Right cardiac atrium (tissue), 5 donors: ENCODE results near the gene ADCY3. TPM values are rescaled to one million over a fixed set of nuclear protein-coding genes. Genes with fewer than 3 reads are reported as not detected.

Experiments used
- ATAC-seq, 2 donors: fragments of 200-7000 bp; cut with Tn5 transposase; one replicate each; pipeline versions ENCODE4 v1.8.0 to v1.9.1; 2020; ENCODE audit warnings: moderate library complexity in 2 of 2, mild to moderate bottlenecking in 1 of 2
- DNase-seq, 3 donors: peaks; one replicate each; pipeline ENCODE4 v3.0.0-alpha.2; 2020
- H3K27ac ChIP-seq: one replicate; pipeline ENCODE4 v1.5.1; 2013; ENCODE audit warnings: mild to moderate bottlenecking, low read length, control low read depth, moderate library complexity
- H3K27me3 ChIP-seq: one replicate; pipeline ENCODE4 v1.6.1; 2013; ENCODE audit not compliant: control insufficient read depth, insufficient read depth
- H3K4me1 ChIP-seq: one replicate; pipeline ENCODE4 v1.6.1; 2013; ENCODE audit warnings: low read length; ENCODE audit not compliant: control insufficient read depth, insufficient read depth
- H3K4me3 ChIP-seq: one replicate; pipeline ENCODE4 v1.5.1; 2013; ENCODE audit warnings: low read length, control low read depth
- H3K9me3 ChIP-seq: one replicate; pipeline ENCODE4 v1.6.1; 2013; ENCODE audit warnings: low read length; ENCODE audit not compliant: control insufficient read depth
- WGBS: extraction: QIAGEN DNeasy Blood & Tissue Kit; methylation state at CpG from one replicate; pipeline ENCODE4 v1.1.7; 2013; 5-methylcytosine and 5-hydroxymethylcytosine counted together
- intact Hi-C, 4 donors: fragments of 100-400 bp; cut with DNase I; formaldehyde crosslinking; loops; one replicate each; pipeline versions ENCODE4 v1.11.0 to v1.14.0; 2022 to 2023
- polyA plus RNA-seq: library from polyadenylated mRNA; stranded (reverse); fragments of 200-250 nt; gene quantifications from one replicate; pipeline ENCODE4 v1.2.3, GENCODE V29; 2013
- total RNA-seq, 4 donors: library from RNA; stranded (reverse); fragmentation: NEBNext Ultra II Directional; extraction: Animal tissue kit (Norgen Biotek cat#: 25700); gene quantifications; one replicate each; pipeline ENCODE4 v1.2.1, GENCODE V29; 2021
- donor health status: healthy with polysubstance abuse.
- donor health status: DM: no; HTN: yes; CAD: no.
- donor health status: DM: no; HTN: no; CAD: no.
- donor health status: DM: no; HTN: yes; CAD: no; lungs with severe emphysema.
- donor health status: DM: yes; HTN: yes; CAD: no.

The ADCY3 gene
- total and polyA plus RNA-seq, 5 donors = 11.7 to 30.4 (median 17.2) TPM

GRCh38 chr2:24844023-24844685 is 75.9 kb downstream of the ADCY3 start:
- no peaks in the 10 kb centered on the region for H3K27me3 ChIP-seq
- DNase-seq = peak in 1 of 3 donors; percentile 21

GRCh38 chr2:24843330-24843860 is 76.6 kb downstream of the ADCY3 start:
- WGBS = 93% methylated on average over 12 of the region's 12 CpGs
- H3K27me3 ChIP-seq = no peaks in the 10 kb centered on the region
- DNase-seq (peak in 1 of 3 donors; percentile 28), ATAC-seq (no peak)
- no peaks in the 10 kb centered on the region for H3K4me1 ChIP-seq
- no peaks in the 10 kb centered on the region for H3K9me3 ChIP-seq
- intact Hi-C loops = no loop called here
- H3K27ac ChIP-seq = no peak overlapping the region
- no peak overlapping the region for H3K4me3 ChIP-seq

More at GRCh38 chr2:24844023-24844685, 75.9 kb downstream of the ADCY3 start:
- H3K9me3 ChIP-seq = no peaks in the 10 kb centered on the region
- no peak overlapping the region for H3K4me3 ChIP-seq
- no peaks in the 10 kb centered on the region for H3K4me1 ChIP-seq
- intact Hi-C loops = no loop called here
- peak in 1 of 2 donors; percentile 18 for ATAC-seq
- 98% methylated on average over 9 of the region's 9 CpGs for WGBS
- no peak overlapping the region for H3K27ac ChIP-seq

GRCh38 chr2:24842081-24843050 is 77.7 kb downstream of the ADCY3 start:
- Histone ChIP-seq H3K27me3 (no peaks in the 10 kb centered on the region), H3K9me3 (no peaks in the 10 kb centered on the region), H3K4me1 (no peaks in the 10 kb centered on the region), H3K27ac (no peak overlapping the region), H3K4me3 (no peak overlapping the region)
- DNase-seq = peak in 1 of 3 donors; percentile 30
- ATAC-seq = no peak
- WGBS = 93% methylated on average over 39 of the region's 39 CpGs
- intact Hi-C loops = no loop called here

GRCh38 chr2:24840962-24841945 is 78.8 kb downstream of the ADCY3 start:
- Histone ChIP-seq H3K27ac (no peak overlapping the region), H3K4me3 (no peak overlapping the region), H3K4me1 (no peaks in the 10 kb centered on the region), H3K27me3 (no peaks in the 10 kb centered on the region), H3K9me3 (no peaks in the 10 kb centered on the region)
- intact Hi-C loops = no loop called here
- DNase-seq (no peak), ATAC-seq (no peak)
- WGBS = 89% methylated on average over 26 of the region's 26 CpGs

- intact Hi-C loops = no loop called here
- H3K9me3 ChIP-seq = no peaks in the 10 kb centered on the region
- H3K27ac ChIP-seq = no peak overlapping the region
- WGBS = 72% methylated on average over 17 of the region's 17 CpGs
- no peaks in the 10 kb centered on the region for H3K27me3 ChIP-seq
- DNase-seq (no peak), ATAC-seq (no peak)
- no peak overlapping the region for H3K4me3 ChIP-seq
- H3K4me1 ChIP-seq = no peaks in the 10 kb centered on the region
These were observed 79.7 kb downstream of the ADCY3 start for GRCh38 chr2:24840164-24840869.

GRCh38 chr2:24839729-24840128 is 80.3 kb downstream of the ADCY3 start:
- WGBS = 92% methylated on average over 15 of the region's 15 CpGs
- ATAC-seq (no peak), DNase-seq (peak in 1 of 3 donors; percentile 43)
- Histone ChIP-seq H3K27me3 (no peaks in the 10 kb centered on the region), H3K9me3 (no peaks in the 10 kb centered on the region), H3K4me1 (no peaks in the 10 kb centered on the region), H3K4me3 (no peak overlapping the region), H3K27ac (no peak overlapping the region)
- intact Hi-C loops = no loop called here

- H3K27me3 ChIP-seq = no peaks in the 10 kb centered on the region
- no peak for DNase-seq
- ATAC-seq = no peak
- no peaks in the 10 kb centered on the region for H3K9me3 ChIP-seq
- intact Hi-C loops = no loop called here
- H3K4me3 ChIP-seq = no peak overlapping the region
- H3K27ac ChIP-seq = no peak overlapping the region
- 95% methylated on average over 18 of the region's 18 CpGs for WGBS
- H3K4me1 ChIP-seq = no peaks in the 10 kb centered on the region
These were observed 81.5 kb downstream of the ADCY3 start for GRCh38 chr2:24838541-24838940.

GRCh38 chr2:24837996-24838513 is 82.0 kb downstream of the ADCY3 start:
- Histone ChIP-seq H3K9me3 (no peaks in the 10 kb centered on the region), H3K27ac (no peak overlapping the region), H3K4me3 (no peak overlapping the region), H3K27me3 (no peaks in the 10 kb centered on the region), H3K4me1 (no peaks in the 10 kb centered on the region)
- DNase-seq (no peak), ATAC-seq (no peak)
- intact Hi-C loops = no loop called here
- 92% methylated on average over 5 of the region's 5 CpGs for WGBS

- H3K4me1 ChIP-seq = no peaks in the 10 kb centered on the region
- intact Hi-C loops = no loop called here
- ATAC-seq = no peak
- no peaks in the 10 kb centered on the region for H3K9me3 ChIP-seq
- no peak overlapping the region for H3K4me3 ChIP-seq
- H3K27ac ChIP-seq = no peak overlapping the region
- DNase-seq = no peak
- 93% methylated on average over 9 of the region's 9 CpGs for WGBS
- no peaks in the 10 kb centered on the region for H3K27me3 ChIP-seq
These were observed 83.3 kb downstream of the ADCY3 start for GRCh38 chr2:24836706-24837105.

- no peaks in the 10 kb centered on the region for H3K4me1 ChIP-seq
- H3K4me3 ChIP-seq = no peak overlapping the region
- no peaks in the 10 kb centered on the region for H3K9me3 ChIP-seq
- WGBS = 96% methylated on average over 8 of the region's 8 CpGs
- peak in 1 of 3 donors; percentile 26 for DNase-seq
- H3K27me3 ChIP-seq = no peaks in the 10 kb centered on the region
- H3K27ac ChIP-seq = no peak overlapping the region
- intact Hi-C loops = no loop called here
- ATAC-seq = no peak
These were observed 83.8 kb downstream of the ADCY3 start for GRCh38 chr2:24836206-24836605.
